Stimulated activated CD4-positive, alpha-beta T cell treated with anti-CD3 and anti-CD28 coated beads, Interleukin-15, amount 100 ng/mL, for 48 hours (primary cell): ENCODE data around the gene UNC13A.

Experiments used
- DNase-seq, 2 donors: peaks; one replicate each; pipeline ENCODE4 v3.0.0-alpha.2; 2020; ENCODE audit warnings: low read depth in 2 of 2

The UNC13A gene

GRCh38 chr19:17687857-17688784 is at the start of gene UNC13A:
Gene UNC13A, minus strand, starts transcription at chr19:17688354. Its CDS starts 155 bp downstream, at chr19:17688199.
- no peak for DNase-seq

DNA sequence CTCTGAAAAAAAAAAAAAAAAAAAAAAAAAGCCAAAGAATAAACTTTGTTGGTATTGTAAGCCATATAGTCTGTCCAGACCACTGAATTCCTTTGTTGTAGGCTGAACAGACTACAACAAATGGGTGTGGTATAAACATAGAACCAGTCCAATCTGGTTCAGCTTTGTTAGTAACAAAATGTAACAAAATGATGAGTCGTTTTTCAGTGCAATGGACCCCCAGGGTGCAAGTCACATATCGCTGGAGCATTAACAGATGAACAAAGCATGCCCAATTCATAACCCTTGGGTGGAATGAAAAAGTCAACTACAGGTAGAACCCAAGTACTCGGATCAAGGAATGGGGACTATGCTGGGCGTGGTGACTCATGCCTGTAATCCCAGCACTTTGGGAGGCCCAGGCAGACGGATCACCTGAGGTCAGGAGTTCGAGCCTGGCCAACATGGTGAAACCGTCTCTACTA is 49.6 kb upstream of the UNC13A start:
- DNase-seq: no peak

GRCh38 chr19:17735410-17735809 is 47.3 kb upstream of the UNC13A start:
- DNase-seq: no peak

- DNase-seq: no peak
Observed at GRCh38 chr19:17734146-17734545, 46.0 kb upstream of the UNC13A start.

GRCh38 chr19:17733127-17733526 is 45.0 kb upstream of the UNC13A start:
- no peak for DNase-seq

GRCh38 chr19:17727843-17728242 is 39.7 kb upstream of the UNC13A start:
- no peak for DNase-seq

GRCh38 chr19:17726964-17727773 is 39.0 kb upstream of the UNC13A start:
- DNase-seq: no peak

- DNase-seq: no peak
Observed at GRCh38 chr19:17726136-17726741, 38.1 kb upstream of the UNC13A start.

DNA sequence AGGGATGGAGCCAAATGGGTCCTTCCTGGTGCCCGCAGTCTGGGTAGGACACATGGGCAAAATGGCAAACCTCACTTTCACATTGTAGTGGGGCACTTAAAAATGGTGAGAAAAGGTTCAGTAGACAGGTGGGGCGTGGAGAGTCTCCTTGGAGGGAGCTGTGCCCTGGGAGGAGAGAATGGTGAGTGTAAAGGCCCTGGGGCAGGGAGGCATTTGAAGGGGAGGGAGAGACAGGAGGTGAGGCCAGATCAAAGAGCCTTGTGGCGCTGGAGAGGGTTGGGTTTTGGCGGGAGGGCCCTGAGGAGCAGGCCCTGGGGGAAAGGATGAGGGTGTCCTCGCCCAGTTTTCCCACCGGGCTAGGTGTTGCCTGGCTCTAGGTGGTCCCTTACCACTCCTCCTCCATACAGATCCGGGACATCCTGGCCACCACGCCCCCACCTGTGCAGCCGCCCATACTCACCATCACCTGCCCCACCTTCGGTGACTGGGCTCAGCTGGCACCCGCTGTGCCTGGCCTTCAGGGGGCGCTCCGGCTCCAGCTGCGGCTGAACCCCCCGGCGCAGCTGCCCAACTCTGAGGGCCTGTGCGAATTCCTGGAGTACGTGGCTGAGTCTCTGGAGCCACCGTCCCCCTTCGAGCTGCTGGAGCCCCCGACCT is 37.4 kb upstream of the UNC13A start:
- no peak for DNase-seq

DNA sequence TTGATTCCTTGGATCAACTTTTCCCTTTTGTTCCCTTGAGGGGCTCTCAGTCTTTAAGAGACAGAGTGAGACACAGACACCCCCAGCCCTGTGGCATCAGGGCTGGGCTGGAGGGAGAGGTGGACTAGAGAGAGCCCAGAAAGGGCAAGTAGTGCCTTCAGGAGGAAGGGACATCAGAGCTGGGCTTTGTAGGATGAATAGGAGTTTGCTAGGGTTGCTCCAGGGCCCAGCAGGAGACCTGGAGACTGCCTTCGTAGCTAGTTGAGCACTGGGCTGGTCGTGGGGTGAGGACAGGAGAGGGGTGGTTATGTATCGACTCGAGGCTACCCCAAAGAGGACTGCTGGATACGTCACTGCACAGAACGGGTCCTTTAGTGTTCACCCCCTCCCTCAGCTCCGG is 36.5 kb upstream of the UNC13A start:
- no peak for DNase-seq

- DNase-seq: no peak
Observed at GRCh38 chr19:17722655-17723240, 34.6 kb upstream of the UNC13A start.

DNA sequence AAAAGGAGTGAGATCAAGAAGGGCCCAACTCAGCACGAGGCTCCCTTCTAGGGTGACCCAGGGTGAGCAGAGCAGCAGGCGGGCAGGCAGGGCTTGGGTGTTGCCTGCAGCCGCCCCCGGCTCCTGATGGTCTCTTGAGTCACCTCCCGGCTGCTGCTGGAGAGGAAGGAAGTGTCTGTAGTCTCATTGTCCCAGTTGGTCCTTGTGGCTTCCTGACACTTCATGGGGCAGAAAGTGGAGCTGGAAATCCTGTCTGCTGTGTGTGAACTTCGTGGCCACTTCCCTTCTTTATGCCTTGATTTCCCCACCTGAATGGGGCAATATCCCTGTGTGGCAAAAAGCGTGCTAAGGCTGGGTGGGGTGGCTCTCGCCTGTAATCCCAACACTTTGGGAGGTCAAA is 33.7 kb upstream of the UNC13A start:
- DNase-seq: no peak

GRCh38 chr19:17721111-17721628 is 33.0 kb upstream of the UNC13A start:
- no peak for DNase-seq

- DNase-seq: no peak
Observed at GRCh38 chr19:17720440-17720839, 32.3 kb upstream of the UNC13A start.

DNA sequence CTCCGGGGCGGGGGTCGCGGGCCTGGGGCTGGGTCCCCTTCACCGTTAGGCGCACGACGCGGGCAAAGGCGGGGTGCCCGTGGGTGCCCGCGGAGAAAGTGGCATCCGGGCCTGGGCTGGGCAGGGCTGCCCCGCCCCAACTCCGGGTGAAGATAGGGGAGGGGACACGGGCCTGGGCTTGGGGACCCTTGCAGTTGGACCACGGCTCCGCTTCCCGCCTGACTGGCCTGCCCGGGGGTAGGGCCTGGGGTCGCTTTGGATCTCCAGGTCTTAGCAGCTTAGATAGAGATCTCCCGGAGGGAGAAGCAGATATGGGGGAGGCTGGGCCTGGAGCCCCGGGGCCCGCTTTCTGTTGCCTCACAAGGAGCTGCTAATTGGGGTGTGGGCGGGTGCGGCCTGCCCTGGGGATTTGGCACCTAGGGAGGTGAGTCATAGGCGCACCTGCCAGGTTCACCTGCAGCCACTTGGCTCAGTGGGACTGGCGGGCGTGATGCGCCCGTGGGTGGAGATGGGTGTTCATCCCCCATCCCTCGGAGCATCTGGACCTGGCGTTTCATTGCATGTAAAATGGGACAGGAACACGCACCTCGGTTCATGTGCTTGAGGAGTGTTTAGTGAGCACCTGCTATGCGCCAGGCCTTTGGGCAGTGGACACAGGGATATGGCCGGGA is 31.7 kb upstream of the UNC13A start:
- no peak for DNase-seq

DNA sequence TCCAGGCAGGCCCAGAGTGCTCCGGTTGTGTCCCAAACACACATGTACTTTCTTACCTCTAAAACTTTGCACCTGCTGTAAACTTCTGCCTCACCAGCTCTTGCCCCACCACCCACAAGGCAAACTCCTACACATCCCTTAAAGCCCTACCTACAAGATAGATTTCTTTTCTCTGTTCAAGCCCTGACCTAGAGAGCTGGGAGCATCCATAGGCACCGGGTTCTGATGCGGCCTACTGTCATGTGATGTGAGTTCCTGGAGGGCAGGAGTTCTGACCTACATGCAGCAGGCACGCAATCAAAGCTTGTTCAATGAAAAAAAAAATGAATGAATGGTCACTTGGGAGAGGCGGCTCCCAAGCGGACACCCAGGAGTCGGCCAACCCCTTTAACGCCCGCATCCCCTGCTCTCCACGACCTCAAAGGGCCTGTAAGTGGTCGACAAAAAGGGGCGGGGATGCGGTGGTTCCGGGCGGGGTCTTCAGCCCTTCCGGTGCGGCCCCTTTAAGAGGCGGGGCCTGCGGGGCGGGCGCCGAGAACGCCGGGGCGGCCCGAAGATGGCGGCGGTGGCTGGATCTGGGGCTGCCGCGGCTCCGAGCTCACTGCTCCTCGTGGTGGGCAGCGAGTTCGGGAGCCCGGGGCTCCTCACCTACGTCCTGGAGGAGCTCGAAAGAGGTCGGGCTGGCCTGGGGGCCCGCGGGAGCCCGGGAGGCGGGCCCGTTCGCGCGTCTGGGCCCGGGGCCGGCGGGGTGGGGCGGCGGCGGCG is 31.0 kb upstream of the UNC13A start, which contains the start of gene MAP1S:
Gene MAP1S (plus strand): TSS at position 534 of the 765 bp plus-strand sequence. CDS start 23 bp downstream, at position 557.
- DNase-seq: peak; percentile 31 to 59

GRCh38 chr19:17718550-17718946 is 30.4 kb upstream of the UNC13A start:
- no peak for DNase-seq

DNA sequence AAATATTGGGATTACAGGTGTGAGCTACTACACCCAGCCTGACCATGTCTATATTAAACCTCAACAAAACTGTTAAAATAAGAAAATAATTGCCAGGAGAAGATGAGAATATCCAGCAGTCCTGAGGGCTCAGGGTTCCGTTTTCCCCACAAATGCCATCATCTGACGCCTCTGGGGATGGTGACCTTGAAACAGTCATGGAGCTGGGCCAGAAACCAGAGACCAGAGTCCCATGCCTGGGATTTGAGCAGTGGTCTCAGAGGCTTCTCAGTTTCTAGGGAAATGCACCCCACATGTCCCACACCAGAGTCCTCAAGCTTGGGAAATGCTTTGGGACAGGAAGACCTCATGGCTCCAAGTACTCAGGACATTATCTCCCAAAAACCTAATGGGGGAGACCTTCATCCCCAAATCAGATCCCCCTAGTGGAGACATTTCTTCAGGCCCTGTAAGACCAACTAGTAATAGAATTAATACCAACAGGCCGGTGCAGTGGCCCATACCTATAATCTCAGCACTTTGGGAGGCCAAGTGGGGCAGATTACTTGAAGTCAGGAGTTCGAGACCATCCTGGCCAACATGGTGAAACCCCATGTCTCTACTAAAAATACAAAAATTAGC is 28.3 kb upstream of the UNC13A start:
- DNase-seq: no peak

- no peak for DNase-seq
Observed at GRCh38 chr19:17711851-17712250, 23.7 kb upstream of the UNC13A start.
